Naive thymus-derived CD4-positive, alpha-beta T cell (primary cell): ENCODE results near the gene NAT8L. TPM values are rescaled to one million over a fixed set of nuclear protein-coding genes. Genes with fewer than 3 reads are reported as not detected.

Source experiments
- ATAC-seq: fragments of 150-1000 bp; cut with Tn5 transposase; 2 replicates; pipeline ENCODE4 v1.10.0; 2021; ENCODE audit warnings: mild to moderate bottlenecking, moderate library complexity
- CTCF ChIA-PET: fragments of 350-600 bp; sonication (Branson Sonifier 250); formaldehyde crosslinking; loops from one replicate; lab custom pipeline; 2021; ENCODE audit warnings: antibody characterized with exemption; lab: Charles Lee
- POLR2A ChIA-PET: fragments of 350-600 bp; sonication (Branson Sonifier 250); formaldehyde crosslinking; loops from one replicate; lab custom pipeline; 2021; ENCODE audit warnings: antibody characterized with exemption, inconsistent platforms; lab: Charles Lee
- DNase-seq, 9 donors: peaks; one replicate each; pipeline versions ENCODE4 v3.0.0 to v3.0.0-alpha.2; 2020 to 2022; ENCODE audit warnings: mixed read lengths in 1 of 9
- H3K27ac ChIP-seq: one replicate; pipeline ENCODE4 v1.7.0; 2013; ENCODE audit warnings: mild to moderate bottlenecking, low read depth, low read length, moderate library complexity
- H3K27me3 ChIP-seq, 2 donors: one replicate each; pipeline ENCODE4 v1.7.0; 2013; ENCODE audit warnings: low read length in 2 of 2, mild to moderate bottlenecking in 2 of 2, moderate library complexity in 2 of 2; ENCODE audit not compliant: control insufficient read depth in 2 of 2, insufficient read depth in 2 of 2
- H3K36me3 ChIP-seq, 3 experiments: 1 replicate in 2 of 3; 2 replicates in 1 of 3; pipeline ENCODE4 v1.7.0; 2013; ENCODE audit warnings: low read length in 3 of 3, mild to moderate bottlenecking in 3 of 3, moderate library complexity in 1 of 3; ENCODE audit not compliant: insufficient read depth in 3 of 3, control insufficient read depth in 2 of 3
- H3K4me1 ChIP-seq, 2 donors: one replicate each; pipeline ENCODE4 v1.7.0; 2013; ENCODE audit warnings: low read length in 2 of 2, mild to moderate bottlenecking in 2 of 2, moderate library complexity in 1 of 2; ENCODE audit not compliant: control insufficient read depth in 2 of 2, insufficient read depth in 2 of 2
- H3K4me3 ChIP-seq: 2 replicates; pipeline ENCODE4 v1.7.0; 2013; ENCODE audit warnings: mild to moderate bottlenecking, low read length
- H3K9me3 ChIP-seq, 3 experiments: 1 replicate in 2 of 3; 2 replicates in 1 of 3; pipeline ENCODE4 v1.7.0; 2013; ENCODE audit warnings: low read length in 3 of 3; ENCODE audit not compliant: control insufficient read depth in 2 of 3
- H3K27ac Mint-ChIP-seq, 9 donors: one replicate each; pipeline ENCODE4 v1.8.0; 2020 to 2022; ENCODE audit warnings: mixed read lengths in 9 of 9, mild to moderate bottlenecking in 8 of 9, moderate library complexity in 5 of 9, inconsistent platforms in 2 of 9
- H3K27me3 Mint-ChIP-seq, 5 donors: one replicate each; pipeline ENCODE4 v1.8.0; 2021 to 2022; ENCODE audit warnings: mixed read lengths in 5 of 5, mild to moderate bottlenecking in 1 of 5
- H3K36me3 Mint-ChIP-seq, 5 donors: one replicate each; pipeline ENCODE4 v1.8.0; 2020 to 2022; ENCODE audit warnings: mixed read lengths in 5 of 5, mild to moderate bottlenecking in 3 of 5, inconsistent platforms in 1 of 5
- H3K4me1 Mint-ChIP-seq, 7 donors: one replicate each; pipeline ENCODE4 v1.8.0; 2020 to 2022; ENCODE audit warnings: mixed read lengths in 7 of 7, mild to moderate bottlenecking in 3 of 7, inconsistent platforms in 1 of 7
- H3K4me3 Mint-ChIP-seq, 10 donors: one replicate each; pipeline ENCODE4 v1.8.0; 2020 to 2022; ENCODE audit warnings: mild to moderate bottlenecking in 10 of 10, mixed read lengths in 10 of 10, moderate library complexity in 6 of 10, inconsistent platforms in 2 of 10
- H3K9me3 Mint-ChIP-seq, 11 donors: one replicate each; pipeline ENCODE4 v1.8.0; 2020 to 2022; ENCODE audit warnings: mixed read lengths in 11 of 11, mild to moderate bottlenecking in 4 of 11, inconsistent platforms in 1 of 11, moderate library complexity in 1 of 11
- intact Hi-C, 2 donors: fragments of 100-400 bp; cut with micrococcal nuclease; formaldehyde crosslinking; loops; one replicate each; pipeline ENCODE4 v1.15.1; 2023
- polyA plus RNA-seq, 2 donors: library from polyadenylated mRNA; unstranded; fragments of 300-500 nt; fragmentation: Illumina TruSeq; gene quantifications; one replicate each; pipeline ENCODE4 v1.2.3, GENCODE V29; 2021
- total RNA-seq, 6 experiments: library from RNA in 5 of 6; stranded (reverse) in 5 of 6; gene quantifications; 1 replicate in 5 of 6; 2 replicates in 1 of 6; pipeline ENCODE4 v1.2.3 and lab custom pipeline; 2021 to 2026

NAT8L gene
- total and polyA plus RNA-seq, 7 experiments from 2014 or later: 0.11 to 7.2 (median 0.24) TPM; not detected in 4

DNA sequence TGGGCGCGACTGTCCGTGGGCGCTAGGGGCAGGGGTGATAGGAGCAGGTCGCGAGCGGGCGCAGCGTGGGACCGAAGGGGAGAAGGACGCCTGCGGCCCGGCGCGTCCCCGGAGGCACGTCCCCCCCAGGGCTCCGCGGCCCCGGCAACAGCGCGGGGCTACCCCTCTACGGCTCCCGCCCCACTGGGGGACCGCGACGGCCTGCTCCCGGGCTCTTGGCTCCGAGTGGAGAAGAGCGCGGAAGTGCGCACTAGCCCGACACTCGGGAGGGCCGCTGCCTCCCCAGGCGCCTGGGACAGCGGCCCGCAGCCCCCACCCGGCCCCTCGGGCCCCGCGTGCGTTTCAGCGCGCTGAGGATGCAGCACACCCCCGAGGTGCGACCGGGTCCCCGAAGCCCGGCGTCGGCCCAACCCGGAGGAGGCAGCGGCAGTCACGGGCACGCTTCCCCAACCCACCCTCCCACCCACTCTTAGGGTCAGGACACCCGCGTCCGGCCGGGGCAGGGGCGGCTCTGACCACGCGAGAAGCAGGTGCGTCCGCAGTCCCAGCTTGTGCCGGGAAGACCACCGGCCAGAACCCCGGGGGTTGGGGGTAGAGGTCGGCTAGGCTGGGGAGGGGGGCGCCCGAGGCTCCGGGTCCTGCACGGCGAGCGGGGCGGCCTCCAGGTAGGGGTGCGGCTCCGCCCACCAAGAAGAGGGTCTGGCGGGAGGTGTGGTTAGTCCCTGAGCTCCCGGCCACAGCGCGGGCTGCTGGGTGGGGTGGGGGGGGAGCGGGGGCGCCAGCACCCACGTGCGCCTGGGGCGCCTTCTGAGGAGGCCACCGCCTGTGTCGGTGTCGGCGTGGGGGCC is 18.5 kb upstream of the NAT8L start:
- ChIA-PET POLR2A (interaction anchor here (1.8 kb wide), 1 partner anchor 31 kb away, joined by 12 read pairs; the partner anchor contains the start of gene NELFA), CTCF (no interaction called here)
- peak overlapping the region; percentile 4 to 85 (median 70) for H3K4me3 Mint-ChIP-seq
- H3K27me3 Mint-ChIP-seq: peaks cover 23 to 41% (median 24%) of the 10 kb centered on the region in 5 donors
- H3K9me3 Mint-ChIP-seq: peaks cover 0 to 2% (median 0%) of the 10 kb centered on the region in 11 donors
- peaks cover 0 to 5% (median 0%) of the 10 kb centered on the region in 3 experiments for H3K36me3 ChIP-seq
- DNase-seq (no peak), ATAC-seq (no peak)
- peaks cover 0 to 7% of the 10 kb centered on the region in 2 donors for H3K27me3 ChIP-seq
- H3K36me3 Mint-ChIP-seq: no peaks in the 10 kb centered on the region
- H3K4me3 ChIP-seq: no peak overlapping the region
- H3K4me1 ChIP-seq: peaks cover 4 to 7% of the 10 kb centered on the region in 2 donors
- no peaks in the 10 kb centered on the region for H3K9me3 ChIP-seq
- no peak overlapping the region for H3K27ac ChIP-seq
- H3K4me1 Mint-ChIP-seq: peaks cover 0 to 9% (median 5%) of the 10 kb centered on the region in 7 donors
- intact Hi-C loops: loop anchor here in 1 of 2 donors (2.0 kb wide), 1 partner anchor 32 kb away; the partner anchor contains the start of gene NELFA
- H3K27ac Mint-ChIP-seq: peak overlapping the region in 1 of 9 donors; percentile 32

DNA sequence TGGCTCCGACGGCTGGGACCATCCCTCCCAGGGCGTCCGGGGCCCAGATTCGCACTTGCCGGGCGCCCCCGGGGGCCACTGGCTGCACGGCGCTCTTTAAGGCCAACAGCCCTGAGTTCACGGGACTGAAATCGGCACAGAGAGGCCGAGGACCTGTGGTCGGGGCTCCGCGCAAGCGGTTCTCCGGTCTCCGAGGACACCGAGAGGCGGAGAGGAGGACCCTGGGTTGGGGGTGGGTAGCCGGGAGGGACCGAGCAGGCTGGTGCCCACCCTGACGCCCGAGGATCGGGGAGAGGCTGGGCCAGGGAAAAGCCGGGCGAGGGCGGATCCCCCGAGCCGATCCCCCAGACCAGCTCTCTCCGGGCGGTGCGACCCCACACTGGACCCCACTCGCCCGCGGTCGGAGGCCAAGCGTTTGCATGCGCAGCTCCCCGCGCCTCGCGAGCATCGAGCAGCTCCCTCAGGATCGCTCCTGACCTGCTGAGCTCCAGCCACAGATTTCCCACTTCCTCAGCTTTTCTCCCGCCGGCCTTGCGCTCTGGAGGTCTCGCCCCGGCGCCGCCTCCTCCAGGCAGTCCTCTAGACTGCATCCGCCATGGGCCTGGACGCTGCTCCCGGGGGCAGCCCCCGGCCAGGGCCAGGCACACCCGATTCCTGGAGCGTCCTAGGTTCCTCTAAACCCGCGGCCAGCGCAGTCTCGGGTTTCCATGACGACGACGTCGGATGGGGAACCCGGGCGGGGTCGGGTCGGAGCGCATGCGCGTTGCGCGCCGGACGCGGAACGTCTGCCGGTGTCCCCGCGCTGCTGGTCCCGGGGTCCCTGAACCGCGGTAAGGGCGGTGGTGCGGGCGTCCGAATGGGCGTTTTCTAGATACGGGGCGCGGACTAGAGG is 17.6 kb upstream of the NAT8L start:
- intact Hi-C loops: loop anchor here (1.0 to 2.0 kb wide), 2 partner anchors 32 to 33 kb away; partner anchors contain the start of gene NELFA (in 1 of the 2)
- Histone ChIP-seq H3K9me3 (no peaks in the 10 kb centered on the region), H3K27ac (no peak overlapping the region), H3K36me3 (peaks cover 0 to 5% (median 0%) of the 10 kb centered on the region in 3 experiments), H3K4me3 (peak overlapping the region; percentile 76), H3K27me3 (peaks cover 0 to 7% of the 10 kb centered on the region in 2 donors), H3K4me1 (peaks cover 4 to 7% of the 10 kb centered on the region in 2 donors)
- DNase-seq (peak; percentile 62 to 93 (median 72)), ATAC-seq (peak; percentile 75)
- peaks cover 0 to 9% (median 5%) of the 10 kb centered on the region in 7 donors for H3K4me1 Mint-ChIP-seq
- peaks cover 17 to 33% (median 29%) of the 10 kb centered on the region in 5 donors for H3K27me3 Mint-ChIP-seq
- CTCF ChIA-PET: no interaction called here
- no peaks in the 10 kb centered on the region for H3K36me3 Mint-ChIP-seq
- H3K27ac Mint-ChIP-seq: peak overlapping the region in 1 of 9 donors; percentile 62
- H3K9me3 Mint-ChIP-seq: peaks cover 0 to 2% (median 0%) of the 10 kb centered on the region in 11 donors
- POLR2A ChIA-PET: interaction anchor here (0.7 to 1.8 kb wide), 2 partner anchors 20 to 32 kb away, joined by 3 to 12 read pairs; partner anchors contain the start of gene NELFA
- H3K4me3 Mint-ChIP-seq: peak overlapping the region; percentile 56 to 85 (median 78)

DNA sequence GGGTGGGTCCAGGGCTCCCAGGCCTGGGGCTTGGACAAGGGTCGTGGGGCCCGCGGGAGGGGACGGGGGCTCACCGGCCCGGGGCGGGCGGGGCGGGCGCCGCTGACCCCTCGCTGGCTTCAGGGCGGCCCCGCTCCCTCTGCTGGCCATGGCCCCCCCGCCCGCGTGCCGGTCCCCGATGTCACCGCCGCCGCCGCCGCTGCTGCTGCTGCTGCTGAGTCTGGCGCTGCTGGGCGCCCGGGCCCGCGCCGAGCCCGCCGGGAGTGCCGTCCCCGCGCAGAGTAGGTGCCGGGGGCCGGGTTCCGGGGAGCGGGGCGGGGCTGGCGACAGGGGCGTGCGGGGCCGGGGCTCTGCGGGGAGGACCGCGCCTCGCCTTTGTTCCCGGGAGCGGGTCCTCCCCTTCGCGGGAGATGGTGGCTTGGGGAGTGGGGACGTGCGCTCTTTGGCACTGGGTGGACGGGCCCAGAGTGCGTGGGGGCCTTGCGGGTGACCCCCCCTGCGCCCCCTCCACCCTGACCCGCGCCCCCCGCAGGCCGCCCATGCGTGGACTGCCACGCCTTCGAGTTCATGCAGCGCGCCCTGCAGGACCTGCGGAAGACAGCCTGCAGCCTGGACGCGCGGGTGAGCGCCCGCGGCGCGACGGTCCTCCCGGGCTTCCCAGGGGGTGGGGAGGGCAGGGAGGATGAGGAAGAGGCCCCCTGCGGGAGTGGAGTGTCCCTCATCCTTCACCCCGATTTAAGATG is 16.8 kb upstream of the NAT8L start:
- peaks cover 4 to 7% of the 10 kb centered on the region in 2 donors for H3K4me1 ChIP-seq
- Mint-ChIP-seq H3K27me3 (peaks cover 14 to 29% (median 22%) of the 10 kb centered on the region in 5 donors), H3K27ac (no peak overlapping the region), H3K36me3 (no peaks in the 10 kb centered on the region), H3K4me1 (peaks cover 0 to 9% (median 5%) of the 10 kb centered on the region in 7 donors), H3K4me3 (peak overlapping the region; percentile 54 to 85 (median 78)), H3K9me3 (peaks cover 0 to 2% (median 0%) of the 10 kb centered on the region in 11 donors)
- peak overlapping the region; percentile 76 for H3K4me3 ChIP-seq
- peaks cover 0 to 5% (median 0%) of the 10 kb centered on the region in 3 experiments for H3K36me3 ChIP-seq
- ChIA-PET CTCF (interaction anchor here (0.6 kb wide), 1 partner anchor 425 kb away, joined by 4 read pairs; no protein-coding TSS in a partner anchor), POLR2A (interaction anchor here (1.3 kb wide), 1 partner anchor 33 kb away, joined by 6 read pairs; the partner anchor contains the start of gene NELFA)
- no peak overlapping the region for H3K27ac ChIP-seq
- ATAC-seq (peak; percentile 54), DNase-seq (peak in 6 of 9 donors; percentile 14 to 60 (median 36))
- intact Hi-C loops: loop anchor here in 1 of 2 donors (1.0 kb wide), 1 partner anchor 33 kb away; no protein-coding TSS in a partner anchor
- no peaks in the 10 kb centered on the region for H3K9me3 ChIP-seq
- peaks cover 0 to 7% of the 10 kb centered on the region in 2 donors for H3K27me3 ChIP-seq

DNA sequence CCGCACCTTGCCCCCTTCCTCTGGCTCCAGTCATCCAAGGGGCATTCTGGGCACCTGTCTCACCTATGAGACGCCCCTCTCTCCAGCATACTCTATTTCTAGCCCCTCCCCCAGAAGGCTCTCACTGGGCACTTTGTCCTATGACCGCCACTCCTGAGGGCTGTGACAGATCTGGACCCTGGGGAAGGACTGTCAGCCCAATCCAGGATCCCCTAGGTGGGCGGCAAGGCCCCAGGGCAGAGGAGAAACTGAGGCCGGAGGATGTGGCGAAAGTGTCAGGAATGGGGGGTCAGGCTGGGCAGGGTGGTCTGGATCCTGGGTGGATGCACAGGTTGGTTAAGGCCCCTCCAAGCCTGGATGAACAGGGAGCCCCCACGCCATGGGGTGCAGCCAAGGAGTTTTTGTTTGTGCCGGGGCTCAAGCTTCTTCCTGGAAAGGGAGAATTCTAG is 16.2 kb upstream of the NAT8L start:
- Mint-ChIP-seq H3K4me1 (peaks cover 0 to 9% (median 5%) of the 10 kb centered on the region in 7 donors), H3K4me3 (peak overlapping the region; percentile 54 to 85 (median 77)), H3K27me3 (peaks cover 14 to 29% (median 22%) of the 10 kb centered on the region in 5 donors), H3K27ac (peak overlapping the region in 2 of 9 donors; percentile 41 to 53), H3K36me3 (no peaks in the 10 kb centered on the region), H3K9me3 (peaks cover 0 to 2% (median 0%) of the 10 kb centered on the region in 11 donors)
- Histone ChIP-seq H3K4me1 (peaks cover 4 to 7% of the 10 kb centered on the region in 2 donors), H3K27ac (no peak overlapping the region), H3K27me3 (peaks cover 0 to 7% of the 10 kb centered on the region in 2 donors), H3K4me3 (no peak overlapping the region), H3K9me3 (no peaks in the 10 kb centered on the region), H3K36me3 (peaks cover 0 to 5% (median 0%) of the 10 kb centered on the region in 3 experiments)
- DNase-seq: no peak
- intact Hi-C loops: loop anchor here in 1 of 2 donors (1.0 kb wide), 1 partner anchor 34 kb away; no protein-coding TSS in a partner anchor
- CTCF ChIA-PET: interaction anchor here (0.6 kb wide), 1 partner anchor 424 kb away, joined by 4 read pairs; no protein-coding TSS in a partner anchor
- ATAC-seq: no peak
- POLR2A ChIA-PET: interaction anchor here (1.3 kb wide), 1 partner anchor 34 kb away, joined by 6 read pairs; the partner anchor contains the start of gene NELFA

DNA sequence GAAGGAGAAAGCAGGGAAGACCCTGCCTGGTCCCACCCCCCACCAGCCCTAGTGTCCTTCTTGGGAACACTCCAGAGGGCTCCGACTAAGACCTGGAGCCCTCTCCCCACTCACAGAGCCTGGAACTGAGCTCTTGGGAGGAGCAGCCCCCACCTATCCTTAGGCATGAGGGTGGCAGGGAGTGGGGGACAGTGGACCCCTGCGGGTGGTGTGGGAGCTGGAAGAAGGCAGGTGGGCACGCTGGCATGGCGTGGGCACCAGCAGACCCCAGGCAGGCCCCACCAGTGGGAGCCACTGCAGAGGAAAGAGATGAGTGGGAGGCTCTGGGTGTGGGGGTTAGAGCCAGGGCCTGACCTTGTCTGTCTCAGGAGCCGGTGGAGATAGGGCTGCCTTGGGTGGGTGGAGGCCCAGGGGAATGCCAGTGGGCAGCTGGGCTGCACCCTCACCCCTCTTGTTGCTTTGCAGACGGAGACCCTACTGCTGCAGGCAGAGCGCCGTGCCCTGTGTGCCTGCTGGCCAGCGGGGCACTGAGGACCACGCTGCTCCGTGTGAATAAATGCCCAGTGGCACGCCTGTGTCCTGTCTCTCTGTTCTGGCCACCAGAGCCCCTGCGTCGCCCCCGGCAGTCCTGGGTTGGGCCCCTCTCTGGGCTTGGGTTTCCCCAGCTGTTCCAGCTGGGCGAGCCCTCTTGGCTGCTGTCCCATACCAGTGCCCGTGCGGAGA is 15.6 kb upstream of the NAT8L start:
- H3K4me3 Mint-ChIP-seq: peak overlapping the region in 6 of 10 donors; percentile 2 to 78 (median 58)

More for the DNA sequence above, 15.6 kb upstream of the NAT8L start:
- ATAC-seq: no peak
- Mint-ChIP-seq H3K9me3 (peaks cover 0 to 2% (median 0%) of the 10 kb centered on the region in 11 donors), H3K36me3 (no peaks in the 10 kb centered on the region), H3K4me1 (peaks cover 0 to 9% (median 5%) of the 10 kb centered on the region in 7 donors), H3K27me3 (peaks cover 11 to 32% (median 19%) of the 10 kb centered on the region in 5 donors), H3K27ac (no peak overlapping the region)
- POLR2A ChIA-PET: interaction anchor here (1.3 kb wide), 1 partner anchor 35 kb away, joined by 6 read pairs; the partner anchor contains the start of gene NELFA
- Histone ChIP-seq H3K9me3 (no peaks in the 10 kb centered on the region), H3K27me3 (peaks cover 0 to 7% of the 10 kb centered on the region in 2 donors), H3K36me3 (peaks cover 0 to 5% (median 0%) of the 10 kb centered on the region in 3 experiments), H3K4me3 (no peak overlapping the region), H3K4me1 (peaks cover 4 to 7% of the 10 kb centered on the region in 2 donors), H3K27ac (no peak overlapping the region)
- intact Hi-C loops: no loop called here
- CTCF ChIA-PET: interaction anchor here (0.6 kb wide), 1 partner anchor 423 kb away, joined by 4 read pairs; no protein-coding TSS in a partner anchor
- DNase-seq: no peak
